Myocyte (in vitro differentiated cells): ENCODE data around the gene OPCML. TPM values are rescaled to one million over a fixed set of nuclear protein-coding genes. Genes with fewer than 3 reads are reported as not detected.

Source experiments
- DNase-seq: peaks from one replicate; pipeline ENCODE4 v3.0.0-alpha.2; 2012; ENCODE audit warnings: low read depth
- total RNA-seq: library from RNA; depleted of rRNA; stranded (reverse); fragments of >200 nt; gene quantifications from 2 replicates; pipeline ENCODE4 v1.2.3, GENCODE V29; 2014

The OPCML gene
- total RNA-seq, 1 donor from 2014 or later: not detected

GRCh38 chr11:133503776-133504175 is 28.5 kb downstream of the OPCML start:
- no peak for DNase-seq

- DNase-seq: no peak
Measured at GRCh38 chr11:133503236-133503635, 29.1 kb downstream of the OPCML start.

- no peak for DNase-seq
Measured at GRCh38 chr11:133501643-133502539, 30.4 kb downstream of the OPCML start.

- DNase-seq: no peak
Measured at GRCh38 chr11:133500936-133501335, 31.4 kb downstream of the OPCML start.

GRCh38 chr11:133500435-133500834 is 31.9 kb downstream of the OPCML start:
- DNase-seq: no peak

- DNase-seq: no peak
Measured at GRCh38 chr11:133498969-133499368, 33.3 kb downstream of the OPCML start.

GRCh38 chr11:133497477-133498140 is 34.7 kb downstream of the OPCML start:
- DNase-seq: no peak

- DNase-seq: no peak
Measured at GRCh38 chr11:133492895-133493294, 39.4 kb downstream of the OPCML start.

- no peak for DNase-seq
Measured at GRCh38 chr11:133491680-133492383, 40.5 kb downstream of the OPCML start.

GRCh38 chr11:133480722-133481121 is 51.6 kb downstream of the OPCML start:
- no peak for DNase-seq

- DNase-seq: no peak
Measured at GRCh38 chr11:133479209-133479608, 53.1 kb downstream of the OPCML start.

- DNase-seq: no peak
Measured at GRCh38 chr11:133477251-133477625, 55.1 kb downstream of the OPCML start.

GRCh38 chr11:133476570-133477250 is 55.6 kb downstream of the OPCML start:
- no peak for DNase-seq

- DNase-seq: no peak
Measured at GRCh38 chr11:133474461-133474860, 57.8 kb downstream of the OPCML start.

- DNase-seq: no peak
Measured at GRCh38 chr11:133467686-133468085, 64.6 kb downstream of the OPCML start.

GRCh38 chr11:133443206-133443747 is 89.0 kb downstream of the OPCML start:
- no peak for DNase-seq

- DNase-seq: no peak
Measured at GRCh38 chr11:133441964-133442660, 90.2 kb downstream of the OPCML start.

GRCh38 chr11:133425992-133426391 is 106.3 kb downstream of the OPCML start:
- DNase-seq: no peak

- no peak for DNase-seq
Measured at GRCh38 chr11:133425245-133425644, 107.1 kb downstream of the OPCML start.

- DNase-seq: no peak
Measured at GRCh38 chr11:133418218-133418617, 114.1 kb downstream of the OPCML start.
